ENCODE measurements around the gene DLG2. TPM values are rescaled to one million over a fixed set of nuclear protein-coding genes. Genes with fewer than 3 reads are reported as not detected.

The DLG2 gene
- total and polyA plus RNA-seq, 9 of the 15 experiments (the other 6 are each of a cell fraction or from before 2014, with no cell fraction given): 0.52 to 1.6 (median 0.95) TPM

DNA sequence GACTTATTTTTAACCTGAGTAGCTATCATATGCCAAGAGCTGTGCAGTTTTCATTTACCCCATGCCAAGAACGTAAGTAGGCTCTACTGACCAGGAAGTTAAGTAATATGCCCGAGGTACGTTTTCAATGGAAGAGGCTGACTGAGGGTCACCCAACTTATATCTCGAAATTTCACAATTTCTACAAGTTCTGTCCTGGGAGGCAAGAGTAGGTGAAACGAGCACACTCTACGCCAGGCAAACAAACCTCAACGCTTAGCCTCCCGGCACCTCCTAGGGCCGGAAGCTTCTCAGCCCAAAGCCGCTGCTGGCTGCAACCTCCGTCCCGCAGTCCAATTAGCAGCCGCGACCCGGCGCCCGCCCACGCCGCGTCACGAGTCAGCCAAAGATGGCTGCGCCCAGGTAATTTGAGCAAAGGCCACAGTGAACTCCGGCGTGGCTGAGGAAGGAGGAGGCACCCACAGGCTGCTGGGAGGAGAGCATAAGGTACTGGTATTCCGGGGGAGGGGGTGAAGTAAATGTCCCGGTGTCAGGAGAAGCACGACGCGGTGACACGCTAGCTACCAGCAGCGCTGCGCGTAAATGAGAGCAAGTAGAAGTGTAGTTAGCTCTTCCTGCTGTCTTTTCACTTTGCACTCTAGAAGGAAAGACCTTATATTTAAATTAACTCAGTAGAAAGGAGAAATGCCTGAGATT lies 20.6 kb upstream of the DLG2 start, which contains the start of gene TMEM126A (continued):
- TF ChIP-seq, protein P1, sequence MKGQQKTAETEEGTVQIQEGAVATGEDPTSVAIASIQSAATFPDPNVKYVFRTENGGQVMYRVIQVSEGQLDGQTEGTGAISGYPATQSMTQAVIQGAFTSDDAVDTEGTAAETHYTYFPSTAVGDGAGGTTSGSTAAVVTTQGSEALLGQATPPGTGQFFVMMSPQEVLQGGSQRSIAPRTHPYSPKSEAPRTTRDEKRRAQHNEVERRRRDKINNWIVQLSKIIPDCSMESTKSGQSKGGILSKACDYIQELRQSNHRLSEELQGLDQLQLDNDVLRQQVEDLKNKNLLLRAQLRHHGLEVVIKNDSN (CRISPR knock-in tag; IDR thresholded peaks at IDR 0.05): peak; percentile 58; the same call in 1 of the 2 replicates
- no peak for TF ChIP-seq ZFP36 (IDR thresholded peaks at IDR 0.05; ENCODE audit: low read depth, low read length, partially characterized antibody)
- TF ChIP-seq NFE2L1 (tag; IDR thresholded peaks at IDR 0.05; ENCODE audit: borderline replicate concordance, low read depth): no peak
- no peak for TF ChIP-seq SMAD1 (IDR thresholded peaks at IDR 0.05; ENCODE audit: low read depth, low read length, partially characterized antibody)
- TF ChIP-seq, protein P2, sequence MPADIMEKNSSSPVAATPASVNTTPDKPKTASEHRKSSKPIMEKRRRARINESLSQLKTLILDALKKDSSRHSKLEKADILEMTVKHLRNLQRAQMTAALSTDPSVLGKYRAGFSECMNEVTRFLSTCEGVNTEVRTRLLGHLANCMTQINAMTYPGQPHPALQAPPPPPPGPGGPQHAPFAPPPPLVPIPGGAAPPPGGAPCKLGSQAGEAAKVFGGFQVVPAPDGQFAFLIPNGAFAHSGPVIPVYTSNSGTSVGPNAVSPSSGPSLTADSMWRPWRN (IDR thresholded peaks at IDR 0.05; ENCODE audit: low read depth): no peak
- TF ChIP-seq, protein P3, sequence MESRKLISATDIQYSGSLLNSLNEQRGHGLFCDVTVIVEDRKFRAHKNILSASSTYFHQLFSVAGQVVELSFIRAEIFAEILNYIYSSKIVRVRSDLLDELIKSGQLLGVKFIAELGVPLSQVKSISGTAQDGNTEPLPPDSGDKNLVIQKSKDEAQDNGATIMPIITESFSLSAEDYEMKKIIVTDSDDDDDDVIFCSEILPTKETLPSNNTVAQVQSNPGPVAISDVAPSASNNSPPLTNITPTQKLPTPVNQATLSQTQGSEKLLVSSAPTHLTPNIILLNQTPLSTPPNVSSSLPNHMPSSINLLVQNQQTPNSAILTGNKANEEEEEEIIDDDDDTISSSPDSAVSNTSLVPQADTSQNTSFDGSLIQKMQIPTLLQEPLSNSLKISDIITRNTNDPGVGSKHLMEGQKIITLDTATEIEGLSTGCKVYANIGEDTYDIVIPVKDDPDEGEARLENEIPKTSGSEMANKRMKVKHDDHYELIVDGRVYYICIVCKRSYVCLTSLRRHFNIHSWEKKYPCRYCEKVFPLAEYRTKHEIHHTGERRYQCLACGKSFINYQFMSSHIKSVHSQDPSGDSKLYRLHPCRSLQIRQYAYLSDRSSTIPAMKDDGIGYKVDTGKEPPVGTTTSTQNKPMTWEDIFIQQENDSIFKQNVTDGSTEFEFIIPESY (CRISPR knock-in tag; IDR thresholded peaks at IDR 0.05): 0 out of 2 replicates have a peak, but pooled peaks have one; percentile 13
- peak; percentile 64 for TF ChIP-seq ZNF431 (CRISPR knock-in tag; IDR thresholded peaks at IDR 0.05)
- peak; percentile 89 for TF ChIP-seq POLR2AphosphoS5 (IDR thresholded peaks at IDR 0.05; ENCODE audit: control insufficient read depth, insufficient read depth, low read depth, low read length)
- TF ChIP-seq ZNF589 (CRISPR knock-in tag; IDR thresholded peaks at IDR 0.05; ENCODE audit: low read depth): no peak; the same call in 1 of the 2 replicates
- TF ChIP-seq TAF1 (IDR thresholded peaks at IDR 0.05; ENCODE audit: control insufficient read depth, extremely low read depth, insufficient read depth, low read length, severe bottlenecking): peak; percentile 93
- peak; percentile 47; the same call in 1 of the 2 replicates for TF ChIP-seq EP300 (IDR thresholded peaks at IDR 0.05; ENCODE audit: low read length)
- TF ChIP-seq U2AF1 (optimal IDR thresholded peaks at IDR 0.05; ENCODE audit: low read depth, low read length): no peak
- peak; percentile 73 to 79 for TF ChIP-seq NRF1 (conservative IDR thresholded peaks at IDR 0.05 in 1 of 2, IDR thresholded peaks at IDR 0.05 in 1 of 2)
- no peak for TF ChIP-seq EWSR1 (IDR thresholded peaks at IDR 0.05; ENCODE audit: borderline replicate concordance, low read depth, partially characterized antibody)
- no peak for TF ChIP-seq HEY1 (CRISPR knock-in tag; IDR thresholded peaks at IDR 0.05; ENCODE audit: borderline replicate concordance)
- TF ChIP-seq DIDO1 (tag; IDR thresholded peaks at IDR 0.05; ENCODE audit: low read depth): no peak
- peak; percentile 56; the same call in 1 of the 2 replicates for TF ChIP-seq NBN (IDR thresholded peaks at IDR 0.05; ENCODE audit: low read depth)
- TF ChIP-seq, protein P4, sequence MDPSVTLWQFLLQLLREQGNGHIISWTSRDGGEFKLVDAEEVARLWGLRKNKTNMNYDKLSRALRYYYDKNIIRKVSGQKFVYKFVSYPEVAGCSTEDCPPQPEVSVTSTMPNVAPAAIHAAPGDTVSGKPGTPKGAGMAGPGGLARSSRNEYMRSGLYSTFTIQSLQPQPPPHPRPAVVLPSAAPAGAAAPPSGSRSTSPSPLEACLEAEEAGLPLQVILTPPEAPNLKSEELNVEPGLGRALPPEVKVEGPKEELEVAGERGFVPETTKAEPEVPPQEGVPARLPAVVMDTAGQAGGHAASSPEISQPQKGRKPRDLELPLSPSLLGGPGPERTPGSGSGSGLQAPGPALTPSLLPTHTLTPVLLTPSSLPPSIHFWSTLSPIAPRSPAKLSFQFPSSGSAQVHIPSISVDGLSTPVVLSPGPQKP (CRISPR knock-in tag; IDR thresholded peaks at IDR 0.05): no peak
- TF ChIP-seq, protein P5, sequence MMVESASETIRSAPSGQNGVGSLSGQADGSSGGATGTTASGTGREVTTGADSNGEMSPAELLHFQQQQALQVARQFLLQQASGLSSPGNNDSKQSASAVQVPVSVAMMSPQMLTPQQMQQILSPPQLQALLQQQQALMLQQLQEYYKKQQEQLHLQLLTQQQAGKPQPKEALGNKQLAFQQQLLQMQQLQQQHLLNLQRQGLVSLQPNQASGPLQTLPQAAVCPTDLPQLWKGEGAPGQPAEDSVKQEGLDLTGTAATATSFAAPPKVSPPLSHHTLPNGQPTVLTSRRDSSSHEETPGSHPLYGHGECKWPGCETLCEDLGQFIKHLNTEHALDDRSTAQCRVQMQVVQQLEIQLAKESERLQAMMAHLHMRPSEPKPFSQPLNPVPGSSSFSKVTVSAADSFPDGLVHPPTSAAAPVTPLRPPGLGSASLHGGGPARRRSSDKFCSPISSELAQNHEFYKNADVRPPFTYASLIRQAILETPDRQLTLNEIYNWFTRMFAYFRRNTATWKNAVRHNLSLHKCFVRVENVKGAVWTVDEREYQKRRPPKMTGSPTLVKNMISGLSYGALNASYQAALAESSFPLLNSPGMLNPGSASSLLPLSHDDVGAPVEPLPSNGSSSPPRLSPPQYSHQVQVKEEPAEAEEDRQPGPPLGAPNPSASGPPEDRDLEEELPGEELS (CRISPR knock-in tag; IDR thresholded peaks at IDR 0.05; ENCODE audit: borderline replicate concordance): no peak; the same call in 1 of the 2 replicates

Measured in K562 (cell line).